HG02759 (cell line): ENCODE results near the gene C7orf57.
A peak's percentile ranks its signal among the peaks of the same experiment; 100 is the strongest.
"Not testable (repeated sequence)": the region's sequence is repeated elsewhere in the genome, so short reads cannot be mapped to it uniquely, and the experiment has no call there.

Experiments
- ATAC-seq: cut with Tn5 transposase; IDR thresholded peaks from one replicate; pipeline ENCODE4 v1.9.1; 2021; ENCODE audit warnings: mild to moderate bottlenecking, moderate library complexity; ENCODE audit not compliant: unreplicated experiment

Gene C7orf57

DNA sequence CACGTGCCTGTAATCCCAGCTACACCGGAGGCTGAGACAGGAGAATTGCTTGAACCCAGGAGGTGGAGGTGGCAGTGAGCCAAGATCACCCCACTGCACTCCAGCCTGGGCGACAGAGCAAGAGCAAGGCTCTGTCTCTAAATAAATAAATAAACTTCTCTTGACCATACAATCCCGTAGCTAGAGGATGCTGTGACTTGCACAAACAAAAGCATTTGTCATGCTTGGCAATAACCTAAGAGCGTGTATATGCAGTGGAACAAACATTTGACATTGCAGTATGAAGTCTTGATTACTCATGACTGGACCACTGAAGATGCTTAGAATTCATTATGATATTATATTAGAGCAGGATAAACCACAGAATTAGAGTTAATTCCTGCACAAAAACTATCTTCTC is 1.4 kb upstream of the C7orf57 start:
- no peak for ATAC-seq

DNA sequence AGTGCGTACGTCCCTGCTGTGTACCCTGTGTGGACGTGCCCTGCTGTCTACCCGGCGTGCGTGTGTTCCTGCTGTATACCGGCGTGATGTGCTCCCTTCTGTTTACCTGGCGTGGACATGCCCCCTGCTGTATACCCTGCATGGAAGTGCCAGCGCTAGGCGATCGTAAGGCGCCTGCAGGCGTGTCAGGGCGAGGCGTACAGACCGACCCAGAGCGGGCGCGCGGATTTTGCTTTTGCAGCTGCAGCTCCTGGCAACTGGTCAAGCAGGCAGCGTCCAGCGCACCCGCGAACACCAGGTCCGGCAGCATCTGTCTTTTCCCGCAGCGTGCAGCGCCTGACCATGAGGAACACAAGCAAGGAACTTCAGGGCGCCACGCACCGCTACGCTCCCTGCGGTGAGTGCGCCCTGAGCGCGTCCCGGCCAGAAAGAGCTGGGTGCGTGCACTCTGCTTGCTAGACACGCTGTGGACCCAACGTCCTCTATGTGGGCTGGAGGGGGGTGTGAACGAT is 680 bp downstream of the C7orf57 start:
- peak; percentile 2 for ATAC-seq

GRCh38 chr7:48038815-48039506 is 3.6 kb downstream of the C7orf57 start:
- no peak for ATAC-seq

GRCh38 chr7:48040944-48041652 is 5.8 kb downstream of the C7orf57 start:
- ATAC-seq: no peak

DNA sequence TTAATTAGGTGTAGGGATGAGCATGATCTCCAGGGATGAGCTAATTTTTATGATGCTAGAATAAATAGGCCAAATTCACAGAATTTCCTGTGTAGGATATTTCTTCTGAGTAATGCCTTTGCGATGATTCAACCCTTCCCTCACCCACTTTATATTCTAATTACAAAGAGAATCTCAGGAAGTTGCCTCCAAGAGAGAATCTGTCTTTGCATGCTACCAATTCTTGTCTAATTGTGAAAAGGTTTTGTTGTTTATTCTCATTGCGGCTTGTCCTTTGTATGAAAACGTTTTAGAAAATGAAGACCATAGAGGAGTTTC is 6.3 kb downstream of the C7orf57 start:
- ATAC-seq: no peak

- ATAC-seq: no peak
These were observed 6.9 kb downstream of the C7orf57 start for GRCh38 chr7:48042216-48042615.

GRCh38 chr7:48042636-48043035 is 7.3 kb downstream of the C7orf57 start:
- ATAC-seq: no peak

DNA sequence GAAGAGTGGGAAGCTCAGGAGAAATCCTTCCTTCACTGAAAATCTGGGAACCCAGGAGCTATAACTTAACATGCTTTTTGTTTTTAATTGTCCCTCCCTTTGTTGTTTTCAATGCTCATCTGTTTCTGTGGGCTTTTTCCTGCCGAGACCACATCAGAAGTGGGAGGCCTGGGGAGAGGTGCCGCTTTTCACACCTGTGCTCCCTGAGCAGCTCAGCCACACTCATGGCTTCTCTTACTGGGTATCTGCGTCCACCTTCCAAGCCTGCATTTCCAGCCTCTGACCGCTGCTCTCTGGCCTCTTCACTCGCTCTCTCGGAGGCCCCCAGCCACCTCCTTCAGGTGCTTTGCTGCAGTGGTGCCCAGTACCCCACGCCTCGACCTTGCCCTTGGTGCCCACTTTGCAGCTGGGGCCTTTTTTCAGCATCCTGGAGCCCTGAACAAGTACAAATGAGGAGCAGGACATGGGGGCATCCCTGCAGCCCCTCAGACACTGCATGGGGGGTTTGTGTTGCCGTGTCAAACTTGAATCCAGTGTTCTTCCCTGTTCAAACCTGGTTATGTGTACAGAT is 9.9 kb downstream of the C7orf57 start:
- no peak for ATAC-seq

- ATAC-seq: peak; percentile 39
These were observed 11.1 kb downstream of the C7orf57 start for GRCh38 chr7:48046458-48046857.

DNA sequence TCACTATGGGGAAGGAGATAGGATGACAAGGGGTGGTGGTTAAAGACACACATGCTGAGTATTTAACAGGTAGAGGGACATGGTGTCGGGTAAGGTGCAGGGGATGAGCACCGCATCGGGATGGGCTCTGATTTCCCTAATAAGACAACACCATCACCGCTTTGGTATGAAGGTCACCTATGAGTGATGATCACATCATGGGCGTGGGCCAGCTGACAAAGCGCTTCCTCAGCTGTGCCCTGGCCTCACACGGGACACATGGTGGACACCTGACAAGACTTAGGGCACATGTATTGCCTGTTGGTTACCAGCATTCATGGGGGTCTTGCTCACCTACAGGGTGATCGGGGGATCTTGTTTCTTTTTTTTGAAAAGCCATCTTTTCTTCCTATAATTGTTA is 12.8 kb downstream of the C7orf57 start:
- no peak for ATAC-seq

DNA sequence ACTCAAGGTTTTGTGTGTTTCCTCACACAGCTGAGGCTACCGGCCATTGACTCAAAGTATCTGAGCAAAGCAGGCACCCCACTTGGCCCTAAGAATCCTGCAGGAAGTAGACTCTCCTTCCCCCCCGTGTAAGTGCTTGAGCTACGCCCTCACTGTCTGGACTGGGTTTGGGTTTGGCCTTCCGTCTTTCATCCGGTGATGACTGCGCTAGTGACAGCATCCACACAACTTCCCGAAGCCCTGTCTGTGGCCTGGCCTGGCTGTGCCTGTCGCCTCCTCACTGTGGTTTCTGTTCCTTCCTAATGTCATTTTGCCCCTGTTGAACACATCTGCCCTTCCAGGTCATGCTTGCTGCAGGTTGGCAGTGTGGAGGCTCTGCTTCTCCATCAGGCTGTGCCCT is 14.5 kb downstream of the C7orf57 start:
- ATAC-seq: no peak

DNA sequence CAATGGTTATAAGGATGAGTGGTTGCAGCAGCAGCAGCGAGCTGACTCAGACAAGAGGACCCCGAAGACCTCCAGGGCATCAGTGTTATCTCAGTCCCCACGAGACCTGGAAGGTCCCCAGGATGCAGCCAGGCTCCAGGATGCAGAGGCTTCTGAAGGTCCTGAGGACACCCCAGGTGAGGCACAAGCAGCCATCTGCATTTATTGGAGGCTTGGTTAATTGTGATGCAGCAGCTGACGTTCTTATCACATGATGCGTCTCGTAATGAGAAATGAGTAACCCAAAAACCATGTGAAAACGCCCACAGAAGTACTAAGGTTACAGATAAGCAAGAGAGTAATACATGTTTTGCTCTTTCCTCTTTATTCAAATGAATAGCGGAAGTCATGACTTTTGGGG is 17.4 kb downstream of the C7orf57 start:
- ATAC-seq: no peak

DNA sequence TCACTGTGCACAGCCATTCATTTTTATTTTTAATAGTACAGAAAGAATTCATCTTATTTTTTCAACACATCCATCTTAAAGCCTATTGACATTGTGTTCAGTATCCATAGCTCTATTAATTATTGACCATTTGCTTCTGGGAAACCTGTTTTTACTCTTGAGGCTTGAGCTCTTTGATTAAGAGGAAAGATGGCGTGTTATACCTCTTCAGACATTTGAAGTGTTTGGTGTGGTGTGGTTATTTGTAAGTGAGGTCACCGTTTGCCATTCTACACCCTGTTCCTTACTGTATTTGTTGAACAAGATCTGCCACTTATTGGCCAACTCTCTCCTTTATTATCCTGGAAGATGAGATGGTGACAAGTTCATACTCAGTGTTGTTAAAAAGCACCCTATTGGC is 18.4 kb downstream of the C7orf57 start:
- no peak for ATAC-seq

DNA sequence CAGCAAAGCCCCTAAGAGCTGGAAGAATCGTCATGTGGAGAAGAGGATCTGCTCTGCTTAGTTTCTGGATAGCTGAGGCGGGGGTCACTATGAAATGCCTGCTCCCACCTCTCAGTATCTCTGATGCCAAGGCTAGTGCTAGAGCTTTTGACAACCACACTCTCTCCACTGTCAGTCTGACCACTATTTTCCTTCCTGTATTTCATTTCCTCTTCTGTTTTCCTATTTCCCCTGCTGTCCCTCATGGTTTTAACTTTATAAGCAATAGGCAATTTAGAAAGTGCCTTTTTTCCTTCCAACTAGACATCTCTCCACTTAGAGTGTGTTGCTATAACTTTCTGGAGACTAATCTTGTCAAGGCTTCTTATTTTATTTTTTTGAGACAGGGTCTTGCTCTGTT is 23.6 kb downstream of the C7orf57 start:
- no peak for ATAC-seq

DNA sequence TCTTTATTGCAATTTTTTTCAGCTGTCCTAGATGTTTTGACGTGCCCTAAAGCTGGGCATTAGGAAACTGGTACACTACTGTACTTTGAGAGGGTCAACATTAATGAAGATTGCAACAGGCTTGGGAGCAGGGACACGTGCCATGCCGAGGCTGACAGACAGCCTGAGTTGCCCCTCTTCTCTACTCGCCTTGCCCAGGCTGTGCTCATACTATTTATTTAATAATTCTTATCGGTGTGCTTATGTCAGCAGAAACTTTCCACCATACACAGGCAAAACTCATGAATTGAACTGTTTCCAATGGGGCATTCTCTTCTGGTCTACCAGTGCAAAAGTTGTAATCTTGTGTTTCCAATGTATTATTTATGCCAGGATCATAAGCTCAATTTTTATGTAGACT is 24.4 kb downstream of the C7orf57 start:
- no peak for ATAC-seq

DNA sequence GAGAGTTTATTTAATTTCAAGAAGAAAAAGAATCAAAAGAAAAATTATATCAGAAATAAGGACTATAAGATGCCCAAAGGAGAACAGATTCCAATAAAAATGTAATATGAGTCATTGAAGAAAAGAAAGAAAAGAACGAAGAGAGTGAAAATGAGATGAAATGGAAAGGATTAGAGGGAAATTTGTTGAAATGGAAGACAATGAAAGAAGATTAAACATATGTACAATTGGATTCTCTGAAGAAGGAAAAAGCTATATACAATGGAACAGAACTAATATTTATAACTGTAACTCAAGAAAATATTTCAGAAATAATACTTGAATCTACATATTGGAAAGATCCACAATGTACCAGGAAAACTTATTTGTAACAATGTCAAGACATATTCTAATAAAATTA is 28.6 kb downstream of the C7orf57 start:
- no peak for ATAC-seq

GRCh38 chr7:48067475-48067874 is 32.1 kb downstream of the C7orf57 start:
- no peak for ATAC-seq

GRCh38 chr7:48074204-48074654 is 38.9 kb downstream of the C7orf57 start:
- ATAC-seq: no peak

- ATAC-seq: no peak
These were observed 42.1 kb downstream of the C7orf57 start for GRCh38 chr7:48077423-48077822.

GRCh38 chr7:48078470-48078869 is 43.1 kb downstream of the C7orf57 start:
- no peak for ATAC-seq

DNA sequence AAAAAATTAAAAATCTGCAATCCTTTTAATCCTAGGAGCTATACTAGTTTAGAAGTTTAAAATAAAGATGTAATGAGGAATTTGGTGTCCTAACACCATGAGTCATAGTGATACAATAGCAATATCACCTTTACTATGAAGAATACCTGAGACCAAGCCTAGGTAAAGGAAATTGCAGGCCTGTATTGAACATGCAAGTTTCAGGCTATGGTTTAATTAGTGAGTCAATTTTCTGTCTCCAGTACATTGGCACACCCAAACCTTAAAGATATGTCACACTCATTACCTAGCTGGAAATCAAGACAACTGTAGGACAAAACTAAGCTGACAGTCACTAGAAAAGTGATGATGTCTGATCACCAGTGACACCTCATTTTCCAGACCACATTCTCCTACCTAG is 47.0 kb downstream of the C7orf57 start:
- not testable (repeated sequence) for ATAC-seq

DNA sequence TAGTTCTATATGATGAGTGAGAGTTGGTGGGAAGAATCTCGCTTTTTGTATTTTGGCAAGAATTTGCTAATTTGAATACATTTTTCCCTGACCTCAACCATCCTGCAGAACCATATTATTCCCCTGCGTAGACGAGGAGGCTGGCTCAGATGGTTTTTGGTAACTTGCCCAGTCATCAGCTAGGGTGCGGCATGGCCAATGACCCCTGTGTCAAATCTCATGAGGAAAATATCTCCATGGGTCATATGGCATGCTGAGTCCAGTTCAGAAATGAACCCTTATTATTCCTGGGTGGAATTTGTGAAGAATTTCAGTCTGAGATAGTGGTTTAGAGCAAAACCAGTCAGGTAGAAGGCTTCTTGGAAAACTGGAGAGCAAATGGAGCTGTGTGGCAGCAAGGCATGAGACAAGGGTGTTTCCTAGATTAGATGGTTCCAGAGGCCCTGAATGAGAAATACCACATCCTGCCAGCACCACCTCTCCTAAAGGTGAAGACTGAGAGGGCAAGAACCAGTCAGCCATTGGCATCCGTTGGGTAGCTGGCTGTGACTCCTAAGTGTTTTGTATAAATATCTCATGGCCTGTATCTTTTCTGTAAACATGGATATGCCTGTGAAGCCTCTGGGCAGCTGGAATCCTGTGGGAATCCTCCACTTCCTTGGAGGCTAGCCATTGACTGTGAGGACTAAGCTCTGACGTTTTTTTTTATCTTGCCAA is 47.9 kb downstream of the C7orf57 start:
- ATAC-seq: no peak
